SK-N-MC (cell line): ENCODE measurements around the gene ZCCHC14.

Experiments used
- EZH2 ChIP-seq: fragments of 200-600 bp; sonication (generic); IDR thresholded peaks from one replicate; pipeline ENCODE4 v1.6.1; 2017; ENCODE audit warnings: antibody characterized with exemption
- POLR2AphosphoS5 ChIP-seq: IDR thresholded peaks from 2 replicates; pipeline ENCODE4 v1.6.1; 2012; ENCODE audit warnings: mild to moderate bottlenecking, low read depth, low read length, borderline replicate concordance

- no peak for TF ChIP-seq EZH2
- TF ChIP-seq POLR2AphosphoS5: no peak
Measured at GRCh38 chr16:87436225-87437172, 56.3 kb downstream of the ZCCHC14 start.
